Measurements from ENCODE around the gene ASPHD1. TPM values are rescaled to one million over a fixed set of nuclear protein-coding genes. Genes with fewer than 3 reads are reported as not detected.

ASPHD1 gene
- total RNA-seq, 1 donor from 2014 or later, result 4.4 TPM

GRCh38 chr16:29904947-29905346 lies 4.7 kb downstream of the ASPHD1 start:
- intact Hi-C loops (cut with DNase I), result no loop called here
- Histone ChIP-seq H3K4me3 (no peak overlapping the region), H3K36me3 (no peaks in the 10 kb centered on the region), H3K27ac (no peak overlapping the region), H3K27me3 (no peaks in the 10 kb centered on the region), H3K4me1 (no peaks in the 10 kb centered on the region), H3K9me3 (no peaks in the 10 kb centered on the region)
- DNase-seq (no peak), ATAC-seq (no peak)
- TF ChIP-seq CTCF (IDR thresholded peaks at IDR 0.05), result no peak

DNA sequence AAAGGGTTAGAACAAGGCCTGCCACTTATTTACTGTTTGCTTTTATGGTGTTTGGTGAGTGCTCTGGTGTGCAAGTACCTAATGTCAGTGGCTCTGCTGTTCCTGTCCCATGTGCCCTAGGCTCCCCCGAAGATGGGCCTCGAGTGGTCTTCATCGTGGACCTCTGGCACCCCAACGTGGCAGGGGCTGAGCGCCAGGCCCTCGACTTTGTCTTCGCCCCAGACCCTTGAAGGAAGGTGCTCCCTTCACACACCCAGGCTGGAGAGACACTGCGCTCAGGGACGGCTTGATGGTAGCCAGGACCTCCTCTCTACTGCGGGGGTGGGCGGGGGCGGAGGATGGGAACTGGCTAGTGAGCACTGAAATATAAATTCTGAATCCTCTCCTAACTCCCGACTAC lies 5.4 kb downstream of the ASPHD1 start:
- no peak overlapping the region for H3K4me3 ChIP-seq
- DNase-seq, result no peak
- H3K27ac ChIP-seq, result no peak overlapping the region
- H3K4me1 ChIP-seq, result no peaks in the 10 kb centered on the region
- no peak for ATAC-seq
- no peaks in the 10 kb centered on the region for H3K27me3 ChIP-seq
- intact Hi-C loops (cut with DNase I), result no loop called here
- no peaks in the 10 kb centered on the region for H3K9me3 ChIP-seq
- no peaks in the 10 kb centered on the region for H3K36me3 ChIP-seq
- no peak for TF ChIP-seq CTCF (IDR thresholded peaks at IDR 0.05)

GRCh38 chr16:29906520-29907244 lies 6.4 kb downstream of the ASPHD1 start:
- H3K4me1 ChIP-seq, result no peaks in the 10 kb centered on the region

DNA sequence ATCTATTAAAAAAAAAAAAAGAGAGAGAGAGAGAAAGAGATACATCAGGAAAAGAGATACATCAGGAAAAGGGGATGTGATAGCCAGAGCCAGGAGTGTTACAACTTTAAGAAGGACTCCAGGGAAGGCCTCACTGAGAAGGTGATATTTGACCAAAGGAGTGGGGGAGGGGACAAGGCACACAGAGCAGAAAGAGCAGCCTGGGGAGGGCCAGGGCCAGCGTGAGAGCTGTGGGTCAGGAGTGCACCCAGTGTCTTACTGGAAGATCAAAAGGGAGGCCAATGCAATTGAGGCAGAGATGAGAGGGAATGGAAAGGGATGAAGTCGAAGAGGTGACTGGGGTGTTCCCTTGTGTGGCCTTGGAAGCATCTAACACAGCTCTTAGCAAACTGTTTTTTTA lies 7.7 kb downstream of the ASPHD1 start:
- ATAC-seq (no peak), DNase-seq (no peak)
- TF ChIP-seq CTCF (IDR thresholded peaks at IDR 0.05), result no peak
- H3K36me3 ChIP-seq, result no peaks in the 10 kb centered on the region
- no peak overlapping the region for H3K27ac ChIP-seq
- no peaks in the 10 kb centered on the region for H3K27me3 ChIP-seq
- H3K9me3 ChIP-seq, result no peaks in the 10 kb centered on the region
- H3K4me3 ChIP-seq, result no peak overlapping the region
- H3K4me1 ChIP-seq, result no peaks in the 10 kb centered on the region
- intact Hi-C loops (cut with DNase I), result no loop called here

More at GRCh38 chr16:29906520-29907244, 6.4 kb downstream of the ASPHD1 start:
- Histone ChIP-seq H3K27ac (no peak overlapping the region), H3K27me3 (no peaks in the 10 kb centered on the region), H3K4me3 (no peak overlapping the region), H3K36me3 (no peaks in the 10 kb centered on the region), H3K9me3 (no peaks in the 10 kb centered on the region)
- DNase-seq (no peak), ATAC-seq (no peak)
- no peak for TF ChIP-seq CTCF (IDR thresholded peaks at IDR 0.05)
- intact Hi-C loops (cut with DNase I), result no loop called here

DNA sequence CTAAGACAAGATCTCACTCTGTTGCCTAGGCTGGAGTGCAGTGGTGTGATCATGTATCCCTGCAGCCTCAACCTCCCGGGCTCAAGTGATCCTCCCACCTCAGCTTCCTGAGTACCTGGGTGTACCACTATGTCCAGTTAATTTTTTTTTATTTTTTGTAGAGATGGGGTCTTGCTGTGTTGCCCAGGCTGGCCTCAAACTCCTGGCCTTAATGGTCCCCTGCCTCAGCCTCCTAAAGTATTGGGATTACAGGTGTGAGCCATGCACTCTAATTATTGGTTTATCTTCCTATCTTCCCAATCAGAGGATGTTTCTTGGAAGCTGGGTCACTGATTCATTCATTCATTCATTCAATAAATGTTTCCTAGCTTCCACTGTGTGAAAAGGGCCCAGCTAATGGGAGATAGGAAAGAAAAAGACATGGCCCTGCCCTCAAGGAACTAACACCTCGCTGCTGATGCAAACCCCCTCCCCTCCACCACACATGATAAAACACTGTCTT lies 8.5 kb downstream of the ASPHD1 start:
- Histone ChIP-seq H3K36me3 (no peaks in the 10 kb centered on the region), H3K9me3 (no peaks in the 10 kb centered on the region), H3K4me1 (no peaks in the 10 kb centered on the region), H3K4me3 (no peak overlapping the region), H3K27ac (no peak overlapping the region), H3K27me3 (no peaks in the 10 kb centered on the region)
- ATAC-seq (no peak), DNase-seq (no peak)
- intact Hi-C loops (cut with DNase I), result no loop called here
- TF ChIP-seq CTCF (IDR thresholded peaks at IDR 0.05), result no peak

Measured in upper lobe of right lung (tissue), 1 donor.